ENCODE data around the gene DMTF1. TPM values are rescaled to one million over a fixed set of nuclear protein-coding genes. Genes with fewer than 3 reads are reported as not detected.

The DMTF1 gene
- total RNA-seq, 2 donors from 2014 or later = 75.5 to 122 TPM

GRCh38 chr7:87151002-87151728, 1.1 kb upstream of the DMTF1 start:
- peak overlapping the region; percentile 96 to 100 (median 98) for H3K27ac ChIP-seq
- no peak for DNase-seq
- no peaks in the 10 kb centered on the region for H3K9me3 ChIP-seq
- H3K4me1 ChIP-seq = peaks cover 35% of the 10 kb centered on the region
- no peak for TF ChIP-seq CTCF (IDR thresholded peaks at IDR 0.05)
- TF ChIP-seq POLR2A (IDR thresholded peaks at IDR 0.05) = no peak
- no peaks in the 10 kb centered on the region for H3K27me3 ChIP-seq
- H3K36me3 ChIP-seq (replicated peaks in 1 of 2; ENCODE audit: insufficient read depth in 1 of 2, low read depth in 2 of 2) = no peaks in the 10 kb centered on the region
- WGBS, 2 donors = 25 to 29% methylated on average over 9 of the region's 9 CpGs
- ATAC-seq = no peak
- H3K4me3 ChIP-seq = no peak overlapping the region
- intact Hi-C loops (cut with DNase I) = no loop called here

GRCh38 chr7:87151729-87152111, 533 bp upstream of the DMTF1 start:
- peak; percentile 48 for ATAC-seq
- intact Hi-C loops (cut with DNase I) = no loop called here
- TF ChIP-seq POLR2A (IDR thresholded peaks at IDR 0.05) (no peak), CTCF (IDR thresholded peaks at IDR 0.05) (no peak)

GRCh38 chr7:87152897-87153641, 816 bp downstream of the DMTF1 start:
- Histone ChIP-seq H3K9me3 (no peaks in the 10 kb centered on the region), H3K4me1 (peaks cover 46% of the 10 kb centered on the region), H3K27me3 (no peaks in the 10 kb centered on the region), H3K4me3 (peak overlapping the region; percentile 61 to 76), H3K27ac (peak overlapping the region; percentile 96 to 100 (median 98)), H3K36me3 (replicated peaks in 1 of 2; ENCODE audit: insufficient read depth in 1 of 2, low read depth in 2 of 2) (no peaks in the 10 kb centered on the region)
- no peak for ATAC-seq
- peak; percentile 22 to 43 (median 36) for DNase-seq
- 0 to 1% methylated on average over 25 of the region's 25 CpGs for WGBS, 2 donors
- intact Hi-C loops (cut with DNase I) = no loop called here
- TF ChIP-seq POLR2A (IDR thresholded peaks at IDR 0.05) (no peak), CTCF (IDR thresholded peaks at IDR 0.05) (no peak)

More at GRCh38 chr7:87151729-87152111, 533 bp upstream of the DMTF1 start:
- no peak for DNase-seq
- Histone ChIP-seq H3K36me3 (replicated peaks in 1 of 2; ENCODE audit: insufficient read depth in 1 of 2, low read depth in 2 of 2) (no peaks in the 10 kb centered on the region), H3K27ac (peak overlapping the region; percentile 96 to 100 (median 98)), H3K27me3 (no peaks in the 10 kb centered on the region), H3K4me1 (peaks cover 41% of the 10 kb centered on the region), H3K4me3 (peak overlapping the region; percentile 61 to 76), H3K9me3 (no peaks in the 10 kb centered on the region)
- WGBS, 2 donors = 4 to 5% methylated on average over 13 of the region's 13 CpGs

- H3K9me3 ChIP-seq = no peaks in the 10 kb centered on the region
- 25 to 45% methylated on average over 2 of the region's 2 CpGs for WGBS, 2 donors
- intact Hi-C loops (cut with DNase I) = no loop called here
- no peak for ATAC-seq
- TF ChIP-seq CTCF (IDR thresholded peaks at IDR 0.05) (no peak), POLR2A (IDR thresholded peaks at IDR 0.05) (no peak)
- no peaks in the 10 kb centered on the region for H3K27me3 ChIP-seq
- no peak for DNase-seq
- peaks cover 46% of the 10 kb centered on the region for H3K4me1 ChIP-seq
- peak overlapping the region in 1 of 2 donors; percentile 76 for H3K4me3 ChIP-seq
- H3K27ac ChIP-seq = no peak overlapping the region
- no peaks in the 10 kb centered on the region for H3K36me3 ChIP-seq (replicated peaks in 1 of 2; ENCODE audit: insufficient read depth in 1 of 2, low read depth in 2 of 2)
These were observed 1.9 kb downstream of the DMTF1 start for GRCh38 chr7:87154166-87154565.

Data from body of pancreas (tissue), 4 donors.